Endothelial cell of umbilical vein (primary cell): ENCODE measurements around the gene IL20. TPM values are rescaled to one million over a fixed set of nuclear protein-coding genes. Genes with fewer than 3 reads are reported as not detected.

Source experiments
- BruUV-seq: library from RNA; stranded (reverse); fragments of 400-500 nt; replicated peaks from 2 replicates; lab custom pipeline; 2021; lab: Mats Ljungman, UMichigan
- CTCF ChIA-PET: fragments of 300-600, 350-600 bp; sonication (Branson Sonifier 250); formaldehyde crosslinking; loops from one replicate; lab custom pipeline; 2021; ENCODE audit warnings: antibody characterized with exemption, inconsistent platforms; lab: Charles Lee
- POLR2A ChIA-PET: fragments of 300-600, 350-600 bp; sonication (Branson Sonifier 250); formaldehyde crosslinking; loops from one replicate; lab custom pipeline; 2021; ENCODE audit warnings: antibody characterized with exemption, inconsistent platforms; lab: Charles Lee
- DNase-seq: peaks from one replicate; pipeline ENCODE4 v3.0.0-alpha.2; 2011; ENCODE audit warnings: low read depth, low spot score
- FAIRE-seq: peaks from 2 replicates; lab custom pipeline; 2011; peaks lifted over from hg19 to GRCh38; lab: Jason Lieb, UNC
- H2AFZ ChIP-seq: 2 replicates; pipeline ENCODE4 v1.6.0; 2012; ENCODE audit warnings: low read depth, low read length, control low read depth, inconsistent platforms
- H3K27ac ChIP-seq: 2 replicates; pipeline ENCODE4 v1.5.1; 2011; ENCODE audit warnings: low read depth, mild to moderate bottlenecking, control low read depth, low read length, moderate library complexity; ENCODE audit not compliant: insufficient read depth
- H3K27me3 ChIP-seq, 2 experiments: 2 replicates each; pipeline versions ENCODE4 v1.6.0 to v1.6.1; 2011; ENCODE audit warnings: low read length in 2 of 2, mixed read lengths in 1 of 2; ENCODE audit not compliant: control insufficient read depth in 2 of 2, insufficient read depth in 2 of 2
- H3K36me3 ChIP-seq, 2 experiments: 2 replicates in 1 of 2; 3 replicates in 1 of 2; pipeline ENCODE4 v1.5.1; 2011; ENCODE audit warnings: low read length in 2 of 2, mild to moderate bottlenecking in 1 of 2, moderate library complexity in 1 of 2; ENCODE audit not compliant: control insufficient read depth in 2 of 2, insufficient read depth in 2 of 2; ENCODE audit errors: extremely low read depth in 1 of 2
- H3K4me1 ChIP-seq: 3 replicates; pipeline ENCODE4 v1.5.1; 2011; ENCODE audit warnings: mild to moderate bottlenecking, low read length; ENCODE audit not compliant: control insufficient read depth, insufficient read depth; ENCODE audit errors: extremely low read depth
- H3K4me2 ChIP-seq: 2 replicates; pipeline ENCODE4 v1.6.1; 2011; ENCODE audit warnings: low read length, control low read depth, mixed read lengths; ENCODE audit not compliant: insufficient read depth
- H3K4me3 ChIP-seq, 3 experiments: fragments of 200-600 bp in 1 of 3; sonication (generic), shearing (Covaris generic) in 1 of 3; replicated peaks in 1 of 3; 2 replicates each; pipeline ENCODE4 v1.5.1; 2011 to 2016; ENCODE audit warnings: control low read depth in 3 of 3, low read length in 3 of 3, mild to moderate bottlenecking in 2 of 3, inconsistent platforms in 1 of 3, low read depth in 1 of 3, moderate library complexity in 1 of 3; ENCODE audit not compliant: insufficient read depth in 1 of 3
- H3K79me2 ChIP-seq: 2 replicates; pipeline ENCODE4 v1.6.0; 2012; ENCODE audit warnings: low read length, inconsistent platforms; ENCODE audit not compliant: control insufficient read depth, insufficient read depth
- H3K9ac ChIP-seq: replicated peaks from 2 replicates; pipeline ENCODE3; 2011; ENCODE audit warnings: low read length, control low read depth; ENCODE audit not compliant: insufficient read depth; ENCODE audit errors: extremely low read depth
- H3K9me1 ChIP-seq: replicated peaks from 3 replicates; pipeline ENCODE4 v1.6.0; 2011; ENCODE audit warnings: mild to moderate bottlenecking, low read length; ENCODE audit not compliant: control insufficient read depth, insufficient read depth; ENCODE audit errors: extremely low read depth
- H3K9me3 ChIP-seq: replicated peaks from 2 replicates; pipeline ENCODE4 v1.5.1; 2012; ENCODE audit warnings: low read length, inconsistent platforms; ENCODE audit not compliant: control insufficient read depth, insufficient read depth
- H4K20me1 ChIP-seq: replicated peaks from 2 replicates; pipeline ENCODE3; 2011; ENCODE audit warnings: mild to moderate bottlenecking, low read length; ENCODE audit not compliant: control insufficient read depth, insufficient read depth; ENCODE audit errors: extremely low read depth
- CTCF ChIP-seq, 2 donors: IDR thresholded peaks; 1 replicate in 1 of 2; 2 replicates in 1 of 2; pipeline ENCODE4 v1.5.1; 2011; ENCODE audit warnings: low read length in 2 of 2, mild to moderate bottlenecking in 2 of 2, moderate library complexity in 2 of 2, control low read depth in 1 of 2, inconsistent platforms in 1 of 2, low read depth in 1 of 2; ENCODE audit not compliant: insufficient read depth in 1 of 2; ENCODE audit errors: extremely low read depth in 1 of 2
- EZH2 ChIP-seq: IDR thresholded peaks from 2 replicates; pipeline ENCODE4 v1.6.1; 2012; ENCODE audit warnings: borderline replicate concordance, low read depth, mild to moderate bottlenecking, moderate library complexity, low read length, inconsistent platforms; ENCODE audit not compliant: severe bottlenecking
- FOS ChIP-seq: IDR thresholded peaks from 2 replicates; pipeline ENCODE4 v1.6.1; 2011; ENCODE audit warnings: mild to moderate bottlenecking, low read length, moderate library complexity, borderline replicate concordance; ENCODE audit not compliant: insufficient read depth
- GATA2 ChIP-seq: IDR thresholded peaks from 2 replicates; pipeline ENCODE4 v1.7.0; 2011; ENCODE audit warnings: low read depth, mild to moderate bottlenecking, moderate library complexity, mixed read lengths, low read length; ENCODE audit not compliant: insufficient read length, insufficient read depth
- JUN ChIP-seq: IDR thresholded peaks from 2 replicates; pipeline ENCODE4 v1.6.1; 2011; ENCODE audit warnings: borderline replicate concordance, low read depth; ENCODE audit not compliant: insufficient read length, insufficient read depth
- MAX ChIP-seq: IDR thresholded peaks from 2 replicates; pipeline ENCODE4 v1.6.1; 2011; ENCODE audit not compliant: insufficient read depth, insufficient read length
- MYC ChIP-seq: IDR thresholded peaks from one replicate; pipeline ENCODE4 v1.6.1; 2011; ENCODE audit warnings: mild to moderate bottlenecking, low read depth, low read length
- POLR2A ChIP-seq: IDR thresholded peaks from 2 replicates; pipeline ENCODE4 v1.6.1; 2012; ENCODE audit warnings: low read depth, mild to moderate bottlenecking, control low read depth, low read length
- POLR2AphosphoS5 ChIP-seq: IDR thresholded peaks from 2 replicates; pipeline ENCODE4 v1.6.1; 2012; ENCODE audit warnings: low read depth, mild to moderate bottlenecking, control low read depth, low read length, moderate library complexity; ENCODE audit not compliant: insufficient read depth
- dilution Hi-C: fragments of 300-500 bp; cut with MboI; formaldehyde crosslinking; loops from one replicate; pipeline ENCODE4 v1.15.0; 2019; ENCODE audit warnings: low sequenced_read_pairs; ENCODE audit not compliant: extremely low pct_ligation_motif_present
- intact Hi-C: fragments of 100-400 bp; cut with micrococcal nuclease; formaldehyde crosslinking; loops from one replicate; pipeline ENCODE4 v1.10.0; 2022
- polyA plus RNA-seq, 4 experiments: library from polyadenylated mRNA; depleted of rRNA in 3 of 4; stranded (reverse) in 3 of 4; unstranded in 1 of 4; fragments of >200 nt; gene quantifications; 2 replicates each; pipeline versions ENCODE4 v1.2.1 to v1.2.3, GENCODE V29; 2011 to 2012; ENCODE audit warnings: missing spikeins in 1 of 4
- total RNA-seq: library from RNA; stranded (reverse); gene quantifications from 2 replicates; pipeline ENCODE4 v1.2.3, GENCODE V29; 2021

The IL20 gene
- total and polyA plus RNA-seq, 2 donors (not counting 3 experiments of a cell fraction or from before 2014, with no cell fraction given): not detected

- POLR2A ChIA-PET: no interaction called here
- Histone ChIP-seq H3K4me1 (no peaks in the 10 kb centered on the region), H3K27me3 (no peaks in the 10 kb centered on the region), H3K9me1 (no peaks in the 10 kb centered on the region), H3K79me2 (no peaks in the 10 kb centered on the region), H3K4me3 (no peak overlapping the region), H3K4me2 (no peak overlapping the region), H2AFZ (no peak overlapping the region), H4K20me1 (no peaks in the 10 kb centered on the region), H3K36me3 (no peaks in the 10 kb centered on the region), H3K9me3 (no peaks in the 10 kb centered on the region), H3K9ac (no peak overlapping the region), H3K27ac (no peak overlapping the region)
- BruUV-seq: no TSS peak
- dilution Hi-C loops: no loop called here
- TF ChIP-seq POLR2A (no peak), MYC (no peak), EZH2 (no peak), JUN (no peak), MAX (no peak), GATA2 (no peak), FOS (no peak), POLR2AphosphoS5 (no peak), CTCF (IDR thresholded peaks at IDR 0.05; ENCODE audit: extremely low read depth in 1 of 2, insufficient read depth in 1 of 2, low read depth in 1 of 2, low read length in 2 of 2) (no peak)
- intact Hi-C loops: no loop called here
- CTCF ChIA-PET: no interaction called here
- DNase-seq (no peak), FAIRE-seq (no peak)
Measured at GRCh38 chr1:206873603-206874188, 8.3 kb downstream of the IL20 start.
